SW 1271 (cell line): Measurements from ENCODE around the gene CBX1.
"Not testable (repeated sequence)": the region's sequence is repeated elsewhere in the genome, so short reads cannot be mapped to it uniquely, and the experiment has no call there.

Experiments used
- DNase-seq, 2 experiments: peaks; one replicate each; lab custom pipeline; 2025; lab: John Stamatoyannopoulos, UW

Gene CBX1

DNA sequence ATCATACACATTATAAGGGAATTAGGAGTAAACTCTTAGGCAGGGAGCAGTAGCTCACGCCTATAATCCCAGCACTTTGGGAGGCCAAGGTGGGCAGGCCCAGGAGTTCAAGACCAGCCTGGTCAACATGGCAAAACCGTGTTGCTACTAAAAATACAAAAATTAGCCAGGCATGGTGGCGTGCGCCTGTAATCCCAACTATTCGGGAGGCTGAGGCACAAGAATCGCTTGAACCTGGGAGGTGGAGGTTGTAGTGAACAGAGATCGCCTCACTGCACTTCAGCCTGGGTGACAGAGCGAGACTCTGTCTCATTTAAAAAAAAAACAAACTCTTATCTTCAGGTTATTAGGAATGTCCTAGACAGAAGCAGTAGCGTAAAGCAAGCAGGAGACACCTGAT, 28.5 kb downstream of the CBX1 start:
- DNase-seq, result not testable (repeated sequence)

DNA sequence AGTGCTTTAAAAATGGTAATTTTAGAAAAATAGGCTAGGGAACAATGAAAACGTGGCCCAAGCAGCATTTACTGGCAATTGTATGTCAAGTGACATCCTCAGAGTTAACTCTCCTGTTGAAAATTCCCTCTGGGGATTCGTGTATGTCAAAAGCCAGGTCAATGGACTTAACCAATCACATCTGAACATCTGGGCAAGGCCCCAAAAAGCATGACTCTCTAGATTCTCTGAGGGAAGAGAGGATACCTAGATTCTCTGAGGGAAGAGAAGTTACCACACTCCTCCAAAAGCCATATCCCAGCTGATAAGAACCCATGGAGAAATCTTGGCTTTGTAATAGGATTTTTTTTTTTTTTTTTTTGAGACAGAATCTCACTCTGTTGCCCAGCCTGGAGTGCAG, 29.6 kb downstream of the CBX1 start:
- DNase-seq, result no peak

DNA sequence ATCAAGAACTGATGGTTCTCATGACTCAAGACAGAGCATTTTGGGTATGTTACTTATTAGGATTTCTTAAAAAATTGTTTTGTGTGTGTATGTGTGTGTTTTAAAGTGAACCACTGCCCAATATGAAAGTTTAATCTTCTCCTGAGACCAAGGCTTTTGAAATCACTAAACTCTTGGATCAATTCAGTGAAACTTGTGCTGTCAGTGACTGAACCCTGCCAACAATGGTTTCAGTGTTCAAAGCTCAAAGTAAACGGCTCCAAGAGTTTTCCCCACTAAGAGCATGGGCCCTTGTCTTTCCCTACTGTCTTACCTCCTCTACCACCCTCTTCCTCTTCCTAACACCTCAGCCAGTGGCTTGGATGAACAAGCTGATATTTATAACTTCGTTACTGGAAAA, 31.1 kb downstream of the CBX1 start:
- DNase-seq, result no peak

DNA sequence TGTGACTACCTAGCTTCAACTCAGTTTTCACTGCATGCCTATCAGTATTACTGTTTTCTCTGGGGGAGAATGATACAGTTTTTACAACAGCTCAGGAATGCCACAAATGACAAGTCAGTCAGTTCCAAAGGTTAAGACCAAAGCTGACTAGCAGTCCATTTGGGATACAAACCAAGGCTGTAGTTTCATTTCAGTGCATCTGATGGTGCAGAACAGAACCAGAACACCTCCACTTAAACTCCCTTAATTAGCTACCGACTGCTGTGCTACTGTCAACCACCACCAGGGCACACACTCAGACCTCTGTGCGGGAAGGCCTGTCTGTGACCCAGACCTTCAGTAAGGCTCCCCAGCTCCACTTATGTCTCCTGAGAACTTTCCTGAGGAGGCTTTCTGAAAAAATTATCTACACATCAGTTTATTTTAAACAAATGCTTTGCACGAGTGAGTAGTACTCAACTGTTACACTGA, 32.8 kb downstream of the CBX1 start:
- DNase-seq, result no peak

DNA sequence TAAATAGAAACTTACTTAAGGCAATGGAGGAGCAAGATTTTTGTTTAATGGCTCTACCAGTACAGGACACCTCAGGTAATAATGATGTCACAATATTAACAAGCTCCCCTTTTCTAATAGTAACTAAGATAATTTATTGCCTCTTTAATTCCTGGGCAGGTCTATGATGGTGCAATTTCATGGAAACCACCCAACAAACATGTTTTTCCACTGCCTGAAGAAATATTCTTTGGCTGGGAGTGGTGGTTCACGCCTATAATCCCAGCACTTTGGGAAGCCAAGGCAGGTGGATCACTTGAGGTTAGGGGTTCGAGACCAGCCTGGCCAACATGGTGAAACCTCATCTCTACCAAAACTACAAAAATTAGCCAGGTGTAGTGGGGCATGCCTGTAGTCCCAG, 33.5 kb downstream of the CBX1 start:
- not testable (repeated sequence) for DNase-seq

DNA sequence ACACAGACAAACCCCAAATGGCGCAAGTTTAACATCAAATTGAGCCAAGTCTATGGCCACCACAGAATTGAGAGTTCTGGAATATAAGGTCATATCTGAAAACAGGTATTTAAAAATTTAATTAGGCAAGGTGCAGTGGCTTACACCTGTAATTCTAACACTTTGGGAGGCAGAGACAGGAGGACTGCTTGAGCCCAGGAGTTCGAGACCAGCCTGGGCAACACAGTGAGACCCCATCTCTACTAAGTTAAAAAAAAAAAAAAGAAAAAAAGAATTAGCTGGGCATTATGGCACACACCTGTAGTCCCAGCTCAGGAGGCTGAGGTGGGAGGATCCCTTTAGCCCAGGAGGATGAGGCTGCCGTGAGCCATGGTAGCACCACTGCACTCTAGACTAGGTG, 34.0 kb downstream of the CBX1 start:
- no peak for DNase-seq

DNA sequence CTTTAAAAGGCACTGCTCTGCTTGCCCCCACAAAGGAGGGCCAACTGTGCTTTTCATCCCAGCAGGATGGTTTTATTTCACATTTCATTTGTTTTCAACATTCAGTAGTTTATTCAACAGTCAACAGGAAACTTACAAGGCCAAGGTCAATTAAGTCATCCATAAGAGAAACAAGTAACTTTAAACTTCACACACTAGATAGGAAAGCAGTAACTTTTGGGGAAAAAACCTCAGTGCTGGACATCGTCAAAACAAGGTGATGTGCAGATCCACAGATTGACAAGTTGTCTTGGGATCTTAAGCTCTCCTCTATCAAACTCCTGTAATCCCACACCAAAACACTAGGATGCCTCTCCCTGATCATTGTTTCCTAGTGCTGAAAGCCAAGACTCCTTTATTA, 34.6 kb downstream of the CBX1 start:
- DNase-seq, result no peak

DNA sequence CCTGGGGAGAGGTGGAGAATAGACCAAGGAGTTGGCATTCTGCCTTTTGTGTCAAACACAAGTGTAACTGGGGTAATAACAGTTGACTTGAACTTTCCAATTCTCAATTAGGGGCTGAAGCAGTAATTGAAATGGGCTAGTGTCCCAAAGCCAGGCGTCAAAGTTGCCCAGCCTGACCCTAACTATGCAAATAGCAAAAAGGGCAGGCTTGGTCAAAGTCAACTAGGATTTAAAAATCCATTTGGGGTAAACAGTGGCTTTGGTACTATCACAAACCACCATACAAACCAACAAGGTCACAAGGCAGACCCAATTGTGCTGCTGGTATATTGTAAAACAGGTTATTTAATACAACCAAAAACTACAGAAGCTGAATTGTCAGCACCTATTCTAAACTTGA, 35.1 kb downstream of the CBX1 start:
- no peak for DNase-seq

DNA sequence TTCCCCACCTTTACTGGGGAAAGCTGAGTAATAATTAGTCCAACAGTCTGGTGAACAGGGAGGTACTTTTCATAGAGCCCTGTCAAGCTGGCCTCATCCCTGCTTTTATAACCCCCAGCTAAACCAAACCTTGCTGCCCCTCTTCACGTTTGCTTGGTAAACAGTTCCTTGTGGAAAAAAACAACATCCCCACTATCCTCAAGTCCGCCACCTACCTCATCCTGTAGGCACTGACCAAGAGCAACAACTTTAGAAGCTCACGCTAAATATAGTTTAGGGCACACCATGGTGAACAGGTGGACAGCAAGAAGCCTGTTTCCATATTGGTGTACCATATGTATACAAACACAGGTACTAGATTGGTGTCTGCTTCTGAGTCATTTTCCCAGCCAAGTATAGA, 36.6 kb downstream of the CBX1 start:
- no peak for DNase-seq

DNA sequence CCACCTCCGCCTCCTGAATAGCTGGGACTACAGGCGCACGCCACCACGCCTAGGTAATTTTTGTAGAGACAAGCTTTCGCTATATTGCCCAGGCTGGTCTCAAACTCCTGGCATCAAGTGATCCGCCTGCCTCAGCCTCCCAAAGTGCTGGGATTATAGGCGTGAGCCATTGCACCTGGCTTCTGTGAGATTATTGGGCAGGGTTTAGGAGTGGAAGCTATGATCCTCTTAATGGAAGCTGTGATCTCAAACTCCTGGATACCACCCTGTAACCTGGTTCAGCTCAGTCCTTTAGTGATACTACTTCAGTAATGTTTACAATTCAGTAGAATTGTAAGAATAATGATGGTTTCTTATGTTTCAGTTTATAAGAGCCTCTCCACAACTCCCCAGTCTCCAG, 39.0 kb downstream of the CBX1 start:
- DNase-seq, result no peak

DNA sequence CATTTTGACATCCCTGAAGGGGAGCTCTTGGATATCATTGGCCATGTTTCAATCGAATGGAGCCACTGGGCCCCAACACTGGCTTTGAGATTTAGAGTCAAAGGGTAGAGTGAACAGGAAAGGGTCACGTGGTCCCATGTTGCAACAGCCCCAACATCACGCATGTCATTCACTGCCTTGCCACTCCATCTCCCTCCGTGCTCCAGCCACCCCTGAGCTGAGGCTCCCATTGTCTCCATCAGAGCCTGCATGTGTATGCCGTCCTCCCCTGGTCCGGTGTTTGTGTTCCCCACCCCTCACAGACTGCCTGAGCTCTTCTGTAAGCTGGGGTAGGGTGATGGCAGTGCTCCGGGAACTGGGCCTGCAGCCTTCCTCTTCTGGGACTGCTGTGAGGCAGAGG, 41.0 kb downstream of the CBX1 start:
- DNase-seq, result no peak

DNA sequence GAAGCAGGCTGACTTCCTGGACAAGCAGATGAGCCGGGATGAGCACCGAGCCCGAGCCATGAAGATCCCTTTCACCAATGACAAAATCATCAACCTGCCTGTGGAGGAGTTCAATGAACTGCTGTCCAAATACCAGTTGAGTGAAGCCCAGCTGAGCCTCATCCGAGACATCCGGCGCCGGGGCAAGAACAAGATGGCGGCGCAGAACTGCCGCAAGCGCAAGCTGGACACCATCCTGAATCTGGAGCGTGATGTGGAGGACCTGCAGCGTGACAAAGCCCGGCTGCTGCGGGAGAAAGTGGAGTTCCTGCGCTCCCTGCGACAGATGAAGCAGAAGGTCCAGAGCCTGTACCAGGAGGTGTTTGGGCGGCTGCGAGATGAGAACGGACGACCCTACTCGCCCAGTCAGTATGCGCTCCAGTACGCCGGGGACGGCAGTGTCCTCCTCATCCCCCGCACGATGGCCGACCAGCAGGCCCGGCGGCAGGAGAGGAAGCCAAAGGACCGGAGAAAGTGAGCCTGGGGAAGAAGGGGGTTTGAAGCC, 42.1 kb downstream of the CBX1 start:
- no peak for DNase-seq

DNA sequence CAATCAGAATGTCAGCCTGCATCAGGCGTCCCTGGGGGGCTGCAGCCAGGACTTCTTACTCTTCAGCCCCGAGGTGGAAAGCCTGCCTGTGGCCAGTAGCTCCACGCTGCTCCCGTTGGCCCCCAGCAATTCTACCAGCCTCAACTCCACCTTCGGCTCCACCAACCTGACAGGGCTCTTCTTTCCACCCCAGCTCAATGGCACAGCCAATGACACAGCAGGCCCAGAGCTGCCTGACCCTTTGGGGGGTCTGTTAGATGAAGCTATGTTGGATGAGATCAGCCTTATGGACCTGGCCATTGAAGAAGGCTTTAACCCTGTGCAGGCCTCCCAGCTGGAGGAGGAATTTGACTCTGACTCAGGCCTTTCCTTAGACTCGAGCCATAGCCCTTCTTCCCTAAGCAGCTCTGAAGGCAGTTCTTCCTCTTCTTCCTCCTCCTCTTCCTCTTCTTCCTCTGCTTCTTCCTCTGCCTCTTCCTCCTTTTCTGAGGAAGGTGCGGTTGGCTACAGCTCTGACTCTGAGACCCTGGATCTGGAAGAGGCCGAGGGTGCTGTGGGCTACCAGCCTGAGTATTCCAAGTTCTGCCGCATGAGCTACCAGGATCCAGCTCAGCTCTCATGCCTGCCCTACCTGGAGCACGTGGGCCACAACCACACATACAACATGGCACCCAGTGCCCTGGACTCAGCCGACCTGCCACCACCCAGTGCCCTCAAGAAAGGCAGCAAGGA, 42.7 kb downstream of the CBX1 start:
- no peak for DNase-seq

DNA sequence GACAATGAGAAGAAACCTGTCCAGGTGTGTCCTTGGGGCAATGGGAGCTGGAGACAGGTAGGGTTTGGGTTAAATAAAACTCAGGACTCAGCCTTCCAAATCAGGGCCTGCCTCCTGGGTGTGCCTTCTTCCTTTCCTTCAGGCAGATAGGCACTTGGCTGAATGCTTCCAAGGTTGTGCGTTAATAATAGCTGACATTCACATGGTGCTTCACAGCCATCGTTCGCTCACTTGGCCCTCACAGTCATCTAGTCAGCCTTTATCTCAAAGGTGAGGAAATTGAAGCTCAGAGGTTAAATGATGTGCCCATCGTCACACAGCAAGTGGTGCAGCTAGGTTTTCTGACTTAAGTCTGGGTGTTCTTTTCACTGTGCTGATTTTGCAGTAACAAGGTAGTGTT, 43.7 kb downstream of the CBX1 start:
- no peak for DNase-seq

DNA sequence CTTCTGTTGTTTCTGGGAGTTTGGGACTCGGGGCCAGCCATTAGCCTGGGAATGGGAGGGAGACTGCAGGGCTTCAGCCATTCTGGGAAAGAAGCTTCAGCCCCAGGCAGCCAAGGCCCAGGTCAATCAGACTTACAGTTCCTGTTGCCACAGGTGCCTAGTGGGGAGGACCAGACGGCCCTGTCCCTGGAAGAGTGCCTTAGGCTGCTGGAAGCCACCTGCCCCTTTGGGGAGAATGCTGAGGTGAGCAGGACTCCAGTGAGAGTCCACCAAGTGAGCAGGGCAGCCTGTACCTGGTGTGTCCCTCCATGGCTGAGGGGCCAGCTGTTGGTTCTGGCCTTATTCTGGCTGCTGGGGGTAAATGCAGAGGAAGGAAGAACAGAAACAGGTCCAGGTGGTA, 44.4 kb downstream of the CBX1 start:
- no peak for DNase-seq

DNA sequence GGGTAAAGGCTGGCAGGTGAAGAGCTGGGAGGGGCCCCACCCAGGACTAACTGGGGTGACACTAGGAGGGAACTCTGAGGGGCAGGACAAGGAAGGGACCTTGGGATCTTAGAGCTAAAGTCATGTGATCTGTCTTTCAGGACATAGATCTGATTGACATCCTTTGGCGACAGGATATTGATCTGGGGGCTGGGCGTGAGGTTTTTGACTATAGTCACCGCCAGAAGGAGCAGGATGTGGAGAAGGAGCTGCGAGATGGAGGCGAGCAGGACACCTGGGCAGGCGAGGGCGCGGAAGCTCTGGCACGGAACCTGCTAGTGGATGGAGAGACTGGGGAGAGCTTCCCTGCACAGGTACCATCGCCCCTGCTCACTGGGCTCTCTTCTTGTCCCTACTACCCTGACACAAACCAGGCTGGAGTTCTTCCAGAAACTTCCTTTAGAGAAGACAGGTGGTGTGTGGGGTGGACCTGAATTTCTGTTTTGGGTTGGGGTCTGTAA, 45.0 kb downstream of the CBX1 start:
- DNase-seq, result no peak

DNA sequence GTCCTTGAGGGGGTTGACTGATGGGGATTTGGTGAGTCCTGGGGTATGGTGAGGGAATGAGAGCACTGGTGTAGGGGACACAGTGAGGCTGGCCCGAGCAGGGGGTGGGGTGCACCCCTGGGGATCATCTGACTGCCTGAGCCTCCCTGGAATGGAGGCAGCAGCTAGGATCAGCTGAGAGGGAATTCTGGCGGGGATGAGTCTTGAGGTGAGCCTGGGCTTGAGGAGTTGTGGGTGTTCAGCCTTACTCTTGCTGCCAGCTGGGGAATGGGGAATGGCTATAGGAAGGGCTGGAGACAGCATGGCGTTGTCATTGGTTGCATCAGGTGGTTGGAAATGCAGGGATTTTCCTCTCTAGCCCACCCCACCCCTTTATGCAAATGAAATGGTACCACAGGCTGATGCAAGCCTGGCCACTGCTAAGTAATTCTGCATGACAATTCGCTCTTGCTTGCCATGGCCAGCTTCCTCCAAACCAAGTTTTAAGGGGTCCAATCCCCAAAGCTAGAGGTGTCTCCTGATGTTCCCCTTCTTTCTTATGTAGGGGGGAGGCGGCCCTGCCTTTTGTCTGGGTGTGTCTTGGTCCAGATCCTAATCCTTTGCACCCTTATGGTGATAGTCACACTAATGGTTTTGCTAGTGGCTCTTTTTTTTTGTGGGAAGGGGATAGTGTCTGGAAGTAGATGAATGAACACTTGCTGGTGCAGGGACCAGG, 45.6 kb downstream of the CBX1 start:
- no peak for DNase-seq

DNA sequence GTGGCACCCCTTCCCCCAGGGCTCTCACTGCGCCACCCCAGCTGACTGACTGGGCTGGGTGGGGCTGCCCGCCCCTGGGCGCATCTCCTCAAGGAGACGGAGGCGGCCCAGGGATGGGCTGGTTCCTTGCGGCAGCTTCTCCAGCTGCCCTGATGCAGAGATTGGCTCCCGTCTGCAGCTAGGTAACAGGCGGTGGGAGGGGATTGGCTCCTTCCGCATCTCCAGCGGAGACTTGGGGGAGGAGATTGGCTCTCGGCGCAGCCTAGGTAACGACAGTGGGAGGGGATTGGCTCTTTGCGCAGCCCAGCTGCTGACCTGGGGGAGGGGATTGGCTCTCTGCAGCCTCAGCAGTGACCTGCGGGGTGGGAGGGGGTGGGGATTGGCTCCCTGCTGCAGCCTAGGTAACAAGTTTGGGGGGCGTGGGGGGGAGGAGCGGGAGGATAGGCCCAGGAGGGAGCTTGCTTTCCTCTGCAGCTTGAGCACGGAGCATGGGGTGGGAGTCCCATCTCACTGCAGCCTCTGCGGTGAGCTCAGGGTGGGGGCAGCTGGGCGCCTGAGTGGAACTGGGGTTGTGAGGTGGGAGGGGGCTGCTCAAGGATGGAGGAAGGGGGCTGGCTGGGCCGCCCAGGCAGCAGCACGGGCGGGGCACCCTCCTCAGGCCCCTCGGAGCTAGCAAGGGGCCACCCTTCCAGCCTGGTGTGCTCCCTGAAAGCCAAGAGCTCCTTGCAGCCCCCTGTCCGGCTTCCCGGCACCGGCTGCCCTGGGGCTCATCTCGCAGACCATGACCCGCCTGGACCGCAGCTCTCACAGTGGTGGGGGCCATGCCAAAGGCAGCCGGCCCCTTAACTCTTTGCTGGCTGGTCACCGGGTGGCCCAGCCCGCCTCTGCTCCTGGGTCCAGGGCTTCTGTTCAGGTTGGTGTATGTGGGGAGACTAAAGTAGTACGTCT, 46.8 kb downstream of the CBX1 start:
- no peak for DNase-seq

DNA sequence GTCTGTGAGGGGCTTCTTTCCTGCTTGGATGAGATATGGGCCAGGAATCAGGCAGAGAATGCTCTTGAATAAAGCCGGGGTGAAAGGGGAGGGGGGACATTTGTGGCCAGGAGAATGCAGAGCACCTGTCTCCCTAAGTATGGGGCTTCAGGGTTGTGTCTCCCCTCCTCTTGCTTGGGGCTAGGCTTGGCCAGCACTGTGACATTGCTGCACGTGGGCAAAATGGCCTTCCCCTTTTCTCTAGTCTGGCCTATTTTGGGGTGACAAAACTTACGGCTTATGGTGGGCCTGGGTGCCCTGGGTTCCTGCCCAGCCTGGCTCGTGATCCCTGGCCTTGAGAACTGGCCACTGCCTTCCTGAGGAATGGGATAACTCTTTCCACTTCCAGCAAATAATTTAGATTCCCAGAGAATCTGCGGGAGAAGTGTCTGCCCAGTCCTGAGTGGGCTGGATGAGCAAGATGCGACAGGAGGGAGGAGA, 47.5 kb downstream of the CBX1 start:
- no peak for DNase-seq

DNA sequence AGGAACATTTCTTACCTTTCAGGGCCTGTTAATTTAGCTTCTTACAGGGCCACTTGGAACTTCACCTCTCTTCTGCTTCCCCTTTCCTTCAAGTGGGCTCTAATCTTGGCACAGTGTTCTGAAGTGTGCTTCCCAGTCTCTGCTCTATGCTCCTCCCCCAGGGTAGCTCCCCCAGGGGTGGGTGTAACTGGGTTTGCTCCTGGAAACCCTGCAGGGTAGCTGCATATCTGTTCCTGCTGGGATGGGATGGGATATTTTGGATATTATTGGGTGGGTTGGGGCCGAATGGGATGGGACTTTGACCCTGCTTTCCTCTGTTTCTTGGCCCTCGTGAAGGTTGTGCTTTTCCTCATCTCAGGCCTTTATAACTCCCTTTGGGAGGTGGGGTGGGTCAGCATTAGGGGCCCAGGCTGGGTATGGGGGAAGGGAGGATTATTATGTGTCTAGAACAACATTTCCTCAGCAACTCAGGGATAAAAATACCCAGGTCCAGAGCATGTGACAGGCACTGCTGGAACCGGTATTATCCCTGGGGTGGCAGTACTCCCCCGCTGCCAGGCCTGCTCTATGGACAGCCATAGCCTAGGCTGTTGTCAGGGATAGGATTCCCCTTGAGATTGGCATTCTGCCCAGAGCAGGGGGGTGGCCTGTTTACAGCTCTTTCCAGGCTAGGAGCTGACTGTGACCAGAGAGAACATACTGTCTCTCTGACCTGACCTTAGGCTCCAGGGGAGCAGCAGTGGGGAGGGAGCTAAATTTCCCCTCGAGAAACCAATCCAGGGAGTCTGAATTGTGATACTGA, 48.1 kb downstream of the CBX1 start:
- no peak for DNase-seq
